Epidermal melanocyte (primary cell): ENCODE measurements around the gene BRWD1.
A peak's percentile ranks its signal among the peaks of the same experiment; 100 is the strongest.

Source experiments
- DNase-seq: peaks from one replicate; pipeline ENCODE4 v3.0.0; 2011; ENCODE audit warnings: low spot score; ENCODE audit not compliant: insufficient read length

BRWD1 gene

GRCh38 chr21:39198800-39199199, 114.6 kb downstream of the BRWD1 start:
- no peak for DNase-seq

- no peak for DNase-seq
These were observed 115.8 kb downstream of the BRWD1 start for GRCh38 chr21:39197448-39198233.

- DNase-seq, result no peak
These were observed 116.6 kb downstream of the BRWD1 start for GRCh38 chr21:39196838-39197237.

GRCh38 chr21:39196310-39196709, 117.1 kb downstream of the BRWD1 start:
- DNase-seq, result no peak

- DNase-seq, result no peak
These were observed 120.1 kb downstream of the BRWD1 start for GRCh38 chr21:39193380-39193779.

- DNase-seq, result no peak
These were observed 123.4 kb downstream of the BRWD1 start for GRCh38 chr21:39189857-39190604.

GRCh38 chr21:39188521-39189139, 124.8 kb downstream of the BRWD1 start:
- DNase-seq, result no peak

GRCh38 chr21:39187141-39187540, 126.3 kb downstream of the BRWD1 start:
- no peak for DNase-seq

GRCh38 chr21:39186676-39187075, 126.8 kb downstream of the BRWD1 start:
- no peak for DNase-seq

- no peak for DNase-seq
These were observed 128.3 kb downstream of the BRWD1 start for GRCh38 chr21:39185157-39185556.

GRCh38 chr21:39184050-39184980, 129.1 kb downstream of the BRWD1 start:
- DNase-seq, result no peak

GRCh38 chr21:39183272-39184049, 130.0 kb downstream of the BRWD1 start, which contains the start of gene PSMG1:
Gene PSMG1, minus strand, starts transcription at chr21:39183451. Its CDS starts 66 bp downstream, at chr21:39183385.
- DNase-seq, result peak; percentile 46

GRCh38 chr21:39182484-39183271, 130.8 kb downstream of the BRWD1 start:
- DNase-seq, result no peak

GRCh38 chr21:39182016-39182415, 131.4 kb downstream of the BRWD1 start:
- DNase-seq, result no peak

- no peak for DNase-seq
These were observed 132.1 kb downstream of the BRWD1 start for GRCh38 chr21:39181205-39181818.

- DNase-seq, result no peak
These were observed 132.9 kb downstream of the BRWD1 start for GRCh38 chr21:39180429-39181019.

- DNase-seq, result no peak
These were observed 135.0 kb downstream of the BRWD1 start for GRCh38 chr21:39178421-39178820.

- no peak for DNase-seq
These were observed 137.1 kb downstream of the BRWD1 start for GRCh38 chr21:39176271-39176709.

- no peak for DNase-seq
These were observed 137.8 kb downstream of the BRWD1 start for GRCh38 chr21:39175665-39176064.
